T follicular helper cell (primary cell): ENCODE measurements around the gene FLNC.

Source experiments
- DNase-seq: peaks from one replicate; pipeline ENCODE4 v3.0.0-alpha.2; 2020; ENCODE audit warnings: low read depth

The FLNC gene

DNA sequence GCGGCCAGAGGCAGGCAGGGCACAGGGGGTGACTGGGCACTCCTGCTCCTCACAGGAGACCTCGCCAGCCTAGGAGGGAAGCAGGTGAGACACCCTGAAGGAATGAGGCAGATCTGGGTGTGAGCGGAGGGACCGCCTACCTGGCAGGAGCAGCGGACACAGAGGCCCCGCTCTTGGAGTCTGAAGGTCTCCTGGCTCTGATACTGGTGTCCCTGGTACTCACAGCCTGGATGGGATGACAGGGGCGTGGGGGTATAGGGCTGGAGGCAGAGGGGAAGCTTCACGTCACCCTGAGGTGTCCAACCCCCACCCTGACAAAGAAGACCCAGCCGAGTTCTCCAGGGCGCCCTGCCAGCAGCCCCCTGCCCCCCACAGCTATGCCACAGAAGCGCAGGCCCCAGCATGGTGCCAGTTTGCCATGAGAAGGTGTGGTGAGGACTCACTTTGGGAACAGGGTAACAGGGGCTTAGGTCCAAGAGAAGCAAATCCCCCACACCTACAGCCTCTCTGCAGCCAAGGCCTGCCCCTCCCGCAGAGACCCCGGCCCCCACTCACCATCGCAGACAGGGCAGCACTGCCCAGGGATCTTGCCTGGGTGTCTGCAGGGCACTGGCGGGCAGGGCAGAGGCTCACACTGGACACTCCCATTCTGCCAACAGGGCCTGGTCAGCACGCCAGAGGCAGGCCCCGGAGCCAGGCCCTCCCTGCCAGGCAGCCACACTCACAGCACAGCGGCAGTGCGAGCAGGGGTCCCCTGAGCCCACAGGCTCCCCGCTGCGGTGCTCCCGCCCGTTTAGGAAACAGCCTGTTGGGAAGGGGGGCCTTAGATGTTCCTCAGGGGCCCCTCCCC lies 63.3 kb downstream of the FLNC start:
- no peak for DNase-seq

DNA sequence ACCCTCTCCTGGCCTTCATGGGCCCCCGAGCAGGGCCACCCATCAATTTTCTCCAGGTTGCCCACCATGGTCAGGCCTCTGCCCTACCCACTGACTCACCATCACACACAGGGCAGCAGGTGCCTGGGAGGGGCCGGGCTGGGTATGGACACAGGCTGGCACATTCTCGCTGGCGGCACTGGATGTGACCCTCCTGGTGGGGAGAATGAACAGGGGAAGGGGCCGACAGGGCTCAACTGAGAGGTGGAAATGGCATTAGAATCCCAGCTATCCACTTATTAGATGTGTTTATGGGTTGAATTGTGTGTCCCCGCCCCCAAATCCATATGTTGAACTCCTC lies 63.9 kb downstream of the FLNC start:
- DNase-seq = no peak

DNA sequence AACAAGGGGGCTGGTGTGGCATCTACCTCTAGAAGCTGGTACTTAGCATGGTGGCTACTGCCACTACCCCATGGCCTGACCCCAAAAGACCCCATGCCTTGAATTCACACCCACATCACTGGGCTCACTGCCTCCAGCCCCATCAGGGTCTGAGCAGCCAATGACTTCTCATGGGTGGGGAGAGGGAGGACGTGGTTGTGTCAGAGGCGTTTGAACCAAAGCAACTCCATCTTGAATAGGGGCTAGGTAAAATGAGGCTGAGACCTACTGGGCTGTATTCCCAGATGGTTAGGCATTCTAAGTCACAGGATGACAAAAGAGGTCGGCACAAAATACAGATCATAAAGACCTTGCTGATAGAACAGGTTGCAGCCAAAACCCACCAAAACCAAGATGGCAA lies 65.1 kb downstream of the FLNC start:
- no peak for DNase-seq

DNA sequence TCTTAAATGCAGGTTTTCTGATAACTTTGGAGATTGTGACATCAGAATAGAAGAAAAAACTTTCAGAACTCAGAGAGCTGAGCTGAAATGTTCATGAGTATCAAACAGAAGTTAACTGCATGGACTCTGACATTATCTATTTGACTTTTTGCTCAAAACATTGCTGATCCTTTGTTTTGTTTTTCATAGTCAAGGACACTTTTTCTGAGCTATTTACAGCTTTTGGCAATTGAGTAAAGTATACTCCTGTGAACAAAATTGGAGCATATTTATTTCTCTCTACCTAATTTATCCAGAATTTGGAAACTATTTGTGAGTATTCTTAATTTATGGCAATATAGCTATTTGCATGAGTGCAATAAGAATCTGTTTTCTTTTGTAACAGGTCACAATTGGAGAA lies 69.2 kb downstream of the FLNC start:
- no peak for DNase-seq

GRCh38 chr7:128900237-128900636 lies 70.0 kb downstream of the FLNC start:
- DNase-seq = no peak

GRCh38 chr7:128902761-128903585 lies 72.8 kb downstream of the FLNC start:
- DNase-seq = no peak

GRCh38 chr7:128903621-128904361 lies 73.6 kb downstream of the FLNC start:
- DNase-seq = no peak

DNA sequence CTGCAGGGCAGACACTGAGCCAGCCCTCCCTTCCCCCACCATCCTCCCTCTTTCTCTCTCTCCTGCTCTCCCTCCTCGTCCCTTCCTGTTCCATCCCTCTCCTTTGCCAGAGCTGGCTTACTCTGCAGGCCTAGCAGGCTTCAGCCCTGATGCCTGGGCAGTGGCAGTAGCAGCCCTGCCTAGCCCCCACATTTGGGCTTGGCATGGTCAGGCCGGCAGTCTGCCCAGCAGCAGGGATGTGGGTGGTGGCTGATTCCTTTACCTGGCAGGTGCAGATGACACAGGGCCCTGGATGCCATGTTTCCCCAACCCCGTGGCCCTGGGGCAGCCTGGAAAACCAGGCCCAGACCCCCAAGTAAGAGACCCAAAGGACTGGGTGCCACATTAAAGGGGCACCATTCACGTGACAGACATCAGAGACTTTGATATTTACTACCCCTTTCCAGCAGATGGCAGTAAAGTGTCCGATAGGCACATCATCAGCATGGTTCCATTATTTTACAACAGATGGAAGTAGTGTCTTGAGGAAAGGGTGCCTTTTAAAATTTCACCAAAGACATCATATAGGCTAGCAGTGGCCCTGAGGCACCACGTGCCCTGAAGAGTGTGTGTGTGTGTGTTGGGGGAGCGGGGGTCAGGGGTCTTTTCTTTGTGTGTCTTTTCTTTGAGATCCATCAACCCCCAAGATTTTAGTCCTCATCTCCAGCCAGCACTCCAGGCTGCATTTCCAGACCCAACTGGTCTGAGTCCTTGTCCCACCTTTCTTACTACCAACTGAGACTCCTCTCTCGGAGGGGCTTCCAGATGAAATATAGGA lies 74.4 kb downstream of the FLNC start:
- no peak for DNase-seq

DNA sequence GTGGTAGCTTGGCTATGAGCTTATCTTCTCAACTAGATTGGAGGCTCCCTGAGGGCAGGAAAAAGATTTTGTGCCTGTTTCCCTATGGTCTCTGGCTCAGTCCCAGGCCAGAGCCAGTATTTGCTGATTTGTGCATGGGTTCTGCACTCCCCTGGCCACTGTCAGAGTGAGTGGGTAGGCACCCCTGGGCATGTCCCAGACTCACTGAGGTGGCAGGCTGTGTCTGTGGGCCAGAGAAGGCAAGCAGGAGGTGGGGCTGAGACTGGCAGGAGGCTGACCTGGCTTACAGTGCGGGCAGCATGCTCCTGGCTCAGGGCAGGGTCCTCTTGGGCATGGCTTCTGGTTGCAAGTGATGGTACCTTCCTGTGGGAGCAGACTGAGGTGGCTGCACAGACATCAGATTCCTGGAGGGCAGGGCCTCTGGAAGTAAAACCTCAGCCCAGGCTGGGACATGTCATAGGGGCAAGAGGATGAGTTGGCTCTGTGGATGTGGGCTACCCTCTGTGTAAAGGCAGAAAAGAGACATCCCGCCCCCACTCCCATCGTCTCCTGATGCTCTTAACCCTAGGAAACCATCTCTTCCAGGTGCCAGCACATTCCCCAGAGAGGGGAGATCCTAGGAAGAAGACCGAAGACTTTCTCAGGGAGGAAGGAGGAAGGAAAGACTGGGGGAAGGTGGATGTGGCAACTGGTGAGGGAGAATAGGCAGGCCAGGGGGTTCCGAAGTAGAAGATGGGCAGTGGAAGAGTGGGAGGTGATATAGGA lies 76.0 kb downstream of the FLNC start:
- no peak for DNase-seq

GRCh38 chr7:128906766-128907559 lies 76.8 kb downstream of the FLNC start:
- DNase-seq = no peak
